ENCODE data around the gene TANGO6. TPM values are rescaled to one million over a fixed set of nuclear protein-coding genes. Genes with fewer than 3 reads are reported as not detected.

Gene TANGO6
- total and polyA plus RNA-seq, 10 of the 15 experiments (the other 5 are each of a cell fraction or from before 2014, with no cell fraction given): 1.1 to 20.6 (median 11.0) TPM

DNA sequence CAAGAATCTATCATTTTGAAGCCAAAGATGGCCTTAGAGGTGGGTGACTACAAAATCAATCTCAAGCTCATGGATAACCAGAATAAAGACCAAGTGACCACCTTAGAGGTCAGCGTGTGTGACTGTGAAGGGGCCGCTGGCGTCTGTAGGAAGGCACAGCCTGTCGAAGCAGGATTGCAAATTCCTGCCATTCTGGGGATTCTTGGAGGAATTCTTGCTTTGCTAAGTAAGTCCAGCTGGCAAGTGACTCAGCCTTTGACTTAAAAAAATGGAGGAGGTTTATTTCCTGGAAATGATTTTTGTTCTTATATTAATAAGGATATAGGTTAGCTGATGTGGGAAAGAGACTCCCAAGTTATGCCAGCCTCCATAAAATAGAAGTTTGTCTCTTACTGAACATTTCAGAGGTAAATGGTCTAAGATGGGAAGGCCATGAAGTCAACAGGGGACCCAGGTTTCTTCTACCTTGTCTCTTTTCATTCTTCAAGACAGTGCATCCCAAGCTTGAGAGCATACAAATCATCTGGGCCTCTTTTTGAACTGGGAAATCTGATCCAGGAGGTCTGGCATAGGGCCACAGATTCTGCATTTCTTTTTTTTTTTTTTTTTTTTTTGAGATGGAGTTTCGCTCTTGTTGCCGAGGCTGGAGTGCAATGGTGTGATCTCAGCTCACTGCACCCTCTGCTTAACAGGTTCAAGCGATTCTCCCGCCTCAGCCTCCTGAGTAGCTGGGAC is 19.8 kb upstream of the TANGO6 start (continued):
- no peak for TF ChIP-seq SUZ12 (IDR thresholded peaks at IDR 0.05; ENCODE audit: unreplicated experiment)
- TF ChIP-seq EED (IDR thresholded peaks at IDR 0.05; ENCODE audit: low read depth): no peak
- no peak for TF ChIP-seq POU2F2 (IDR thresholded peaks at IDR 0.05; ENCODE audit: borderline replicate concordance, low read depth, low read length)
- no peak for TF ChIP-seq JUNB (IDR thresholded peaks at IDR 0.05)
- no peak for TF ChIP-seq SREBF2 (IDR thresholded peaks at IDR 0.05; ENCODE audit: low read length)
- TF ChIP-seq MTA2 (IDR thresholded peaks at IDR 0.05; ENCODE audit: low read depth): no peak
- TF ChIP-seq HDAC2 (IDR thresholded peaks at IDR 0.05): no peak

DNA sequence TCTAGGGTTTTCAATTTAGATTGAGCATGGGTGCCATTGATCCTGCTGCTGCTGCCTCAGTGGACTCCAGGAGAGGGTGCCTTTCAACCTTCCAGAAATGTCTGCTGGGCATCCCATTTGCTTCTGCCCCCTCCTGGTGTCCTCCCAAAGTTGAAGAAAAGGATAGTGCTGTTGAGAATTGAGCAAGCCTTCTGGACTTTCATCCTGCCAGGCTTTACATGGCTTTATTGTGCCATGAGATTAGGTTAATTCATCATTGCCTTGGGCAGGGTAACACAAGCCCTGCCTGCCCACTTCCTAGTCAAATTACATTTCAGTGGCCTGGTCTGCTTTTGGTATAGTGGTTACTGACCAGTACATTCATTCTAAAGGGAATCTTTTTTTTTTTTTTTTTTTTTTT is 17.9 kb upstream of the TANGO6 start:
- Histone ChIP-seq H3K4me2 (ENCODE audit: control insufficient read depth, insufficient read depth) (no peak overlapping the region), H2AFZ (ENCODE audit: control insufficient read depth, low read depth, low read length) (no peak overlapping the region), H3K27me3 (replicated peaks in 1 of 2; ENCODE audit: control insufficient read depth in 2 of 2, insufficient read depth in 2 of 2, low read length in 1 of 2) (no peaks in the 10 kb centered on the region), H3K9ac (ENCODE audit: control insufficient read depth, insufficient read depth, low read length) (no peak overlapping the region), H3K36me3 (ENCODE audit: control insufficient read depth in 2 of 2, insufficient read depth in 2 of 2, low read length in 1 of 2) (no peaks in the 10 kb centered on the region), H3K4me1 (ENCODE audit: control insufficient read depth, insufficient read depth, low read length) (no peaks in the 10 kb centered on the region), H3K27ac (ENCODE audit: control insufficient read depth, insufficient read depth) (no peak overlapping the region), H3K79me2 (ENCODE audit: control insufficient read depth, insufficient read depth, low read length) (no peaks in the 10 kb centered on the region), H3K4me3 (no peak overlapping the region), H4K20me1 (ENCODE audit: control insufficient read depth, insufficient read depth) (no peaks in the 10 kb centered on the region), H3K9me3 (replicated peaks; ENCODE audit: control insufficient read depth, insufficient read depth, low read length) (no peaks in the 10 kb centered on the region)
- CTCF ChIA-PET: interaction anchor here (1.1 kb wide), 1 partner anchor 18 kb away, joined by 3 read pairs; the partner anchor contains the start of gene TANGO6
- in situ Hi-C loops (cut with MboI): no loop called here
- no peak for ATAC-seq
- RAD21 ChIA-PET (ENCODE audit: unreplicated experiment): no interaction called here
- no peak for TF ChIP-seq RAD51 (IDR thresholded peaks at IDR 0.05)
- no peak for FAIRE-seq
- no TSS peak for BruUV-seq (replicated peaks)
- POLR2A ChIA-PET: no interaction called here
- SMC1A ChIA-PET (ENCODE audit: uncharacterized antibody, unreplicated experiment): no interaction called here
- intact Hi-C loops (cut with micrococcal nuclease; ENCODE audit: unreplicated experiment): no loop called here
- DNase-seq (ENCODE audit: low read depth, low spot score): no peak

DNA sequence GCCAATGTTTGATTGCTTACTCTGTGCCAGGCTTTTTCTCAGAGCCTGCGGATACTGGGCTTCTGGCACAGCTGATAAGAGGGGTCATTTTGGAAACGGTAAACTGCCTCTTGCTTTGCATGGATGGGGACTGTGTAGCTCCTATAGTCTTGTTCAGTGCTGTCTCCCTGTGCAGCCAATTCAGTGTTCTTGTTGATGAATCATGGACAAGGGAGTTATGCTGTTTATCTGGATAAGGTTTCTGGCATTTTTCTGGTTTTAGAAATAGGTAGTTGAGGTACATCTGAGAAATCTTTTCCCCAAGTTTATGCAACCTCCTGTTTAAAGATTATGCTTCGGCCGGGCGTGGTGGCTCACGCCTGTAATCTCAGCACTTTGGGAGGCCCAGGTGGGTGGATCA is 16.7 kb upstream of the TANGO6 start:
- FAIRE-seq (no peak), ATAC-seq (no peak), DNase-seq (ENCODE audit: low read depth, low spot score) (no peak)
- Histone ChIP-seq H2AFZ (ENCODE audit: control insufficient read depth, low read depth, low read length) (no peak overlapping the region), H4K20me1 (ENCODE audit: control insufficient read depth, insufficient read depth) (no peaks in the 10 kb centered on the region), H3K9me3 (replicated peaks; ENCODE audit: control insufficient read depth, insufficient read depth, low read length) (no peaks in the 10 kb centered on the region), H3K4me2 (ENCODE audit: control insufficient read depth, insufficient read depth) (no peak overlapping the region), H3K79me2 (ENCODE audit: control insufficient read depth, insufficient read depth, low read length) (no peaks in the 10 kb centered on the region), H3K4me3 (no peak overlapping the region), H3K9ac (ENCODE audit: control insufficient read depth, insufficient read depth, low read length) (no peak overlapping the region), H3K4me1 (ENCODE audit: control insufficient read depth, insufficient read depth, low read length) (no peaks in the 10 kb centered on the region), H3K27me3 (replicated peaks in 1 of 2; ENCODE audit: control insufficient read depth in 2 of 2, insufficient read depth in 2 of 2, low read length in 1 of 2) (no peaks in the 10 kb centered on the region), H3K36me3 (ENCODE audit: control insufficient read depth in 2 of 2, insufficient read depth in 2 of 2, low read length in 1 of 2) (no peaks in the 10 kb centered on the region), H3K27ac (ENCODE audit: control insufficient read depth, insufficient read depth) (no peak overlapping the region)
- ChIA-PET POLR2A (no interaction called here), SMC1A (ENCODE audit: uncharacterized antibody, unreplicated experiment) (no interaction called here), CTCF (no interaction called here), RAD21 (ENCODE audit: unreplicated experiment) (no interaction called here)
- in situ Hi-C loops (cut with MboI): no loop called here
- intact Hi-C loops (cut with micrococcal nuclease; ENCODE audit: unreplicated experiment): no loop called here
- BruUV-seq (replicated peaks): no TSS peak
- 73% methylated on average over 6 of the region's 6 CpGs for WGBS (ENCODE audit: insufficient coverage, insufficient replicate concordance, low lambda C conversion rate, missing lambda C conversion rate)
- no peak for TF ChIP-seq BHLHE40 (IDR thresholded peaks at IDR 0.05; ENCODE audit: borderline replicate concordance in 1 of 2, low read depth in 2 of 2, low read length in 1 of 2)
- no peak for TF ChIP-seq BCL11A (IDR thresholded peaks at IDR 0.05; ENCODE audit: low read depth, low read length)
- TF ChIP-seq ZNF24 (IDR thresholded peaks at IDR 0.05): no peak
- no peak for TF ChIP-seq TBL1XR1 (IDR thresholded peaks at IDR 0.05; ENCODE audit: low read depth, low read length)
- TF ChIP-seq HDGF (IDR thresholded peaks at IDR 0.05): no peak
- TF ChIP-seq ZBED1 (IDR thresholded peaks at IDR 0.05; ENCODE audit: borderline replicate concordance): no peak
- TF ChIP-seq, protein P1, sequence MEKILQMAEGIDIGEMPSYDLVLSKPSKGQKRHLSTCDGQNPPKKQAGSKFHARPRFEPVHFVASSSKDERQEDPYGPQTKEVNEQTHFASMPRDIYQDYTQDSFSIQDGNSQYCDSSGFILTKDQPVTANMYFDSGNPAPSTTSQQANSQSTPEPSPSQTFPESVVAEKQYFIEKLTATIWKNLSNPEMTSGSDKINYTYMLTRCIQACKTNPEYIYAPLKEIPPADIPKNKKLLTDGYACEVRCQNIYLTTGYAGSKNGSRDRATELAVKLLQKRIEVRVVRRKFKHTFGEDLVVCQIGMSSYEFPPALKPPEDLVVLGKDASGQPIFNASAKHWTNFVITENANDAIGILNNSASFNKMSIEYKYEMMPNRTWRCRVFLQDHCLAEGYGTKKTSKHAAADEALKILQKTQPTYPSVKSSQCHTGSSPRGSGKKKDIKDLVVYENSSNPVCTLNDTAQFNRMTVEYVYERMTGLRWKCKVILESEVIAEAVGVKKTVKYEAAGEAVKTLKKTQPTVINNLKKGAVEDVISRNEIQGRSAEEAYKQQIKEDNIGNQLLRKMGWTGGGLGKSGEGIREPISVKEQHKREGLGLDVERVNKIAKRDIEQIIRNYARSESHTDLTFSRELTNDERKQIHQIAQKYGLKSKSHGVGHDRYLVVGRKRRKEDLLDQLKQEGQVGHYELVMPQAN (conservative IDR thresholded peaks at IDR 0.05): no peak
- TF ChIP-seq TAF1 (IDR thresholded peaks at IDR 0.05; ENCODE audit: borderline replicate concordance, low read depth, low read length): no peak
